T-helper 2 cell (primary cell): ENCODE data around the gene CELF4.

ENCODE experiments used
- DNase-seq, 5 experiments: peaks; one replicate each; pipeline versions ENCODE4 v3.0.0 to v3.0.0-alpha.2; 2012 to 2022

The CELF4 gene

DNA sequence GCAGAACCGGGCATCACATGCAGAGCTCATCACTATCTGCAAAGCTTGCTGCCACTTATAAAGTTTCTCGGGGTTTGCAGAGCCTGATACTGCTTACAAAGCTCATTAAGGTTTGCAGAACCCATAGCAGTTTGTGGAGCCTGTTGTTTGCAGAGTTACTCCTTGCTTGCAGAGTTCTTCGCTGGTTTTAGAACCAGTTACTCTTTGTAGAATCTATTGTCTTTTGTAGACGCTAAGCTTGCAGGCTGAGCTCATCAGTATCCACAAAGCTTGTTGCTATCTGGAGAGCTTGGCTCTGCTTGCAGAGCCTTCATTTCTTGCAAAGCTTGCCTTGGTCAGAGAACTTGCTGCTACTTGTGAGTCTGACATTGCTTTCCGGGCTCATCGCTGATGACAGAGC lies 106.9 kb downstream of the CELF4 start:
- no peak for DNase-seq

- DNase-seq, result no peak
These were observed 107.8 kb downstream of the CELF4 start for GRCh38 chr18:37457753-37458152.

- DNase-seq, result no peak
These were observed 108.3 kb downstream of the CELF4 start for GRCh38 chr18:37457341-37457740.

DNA sequence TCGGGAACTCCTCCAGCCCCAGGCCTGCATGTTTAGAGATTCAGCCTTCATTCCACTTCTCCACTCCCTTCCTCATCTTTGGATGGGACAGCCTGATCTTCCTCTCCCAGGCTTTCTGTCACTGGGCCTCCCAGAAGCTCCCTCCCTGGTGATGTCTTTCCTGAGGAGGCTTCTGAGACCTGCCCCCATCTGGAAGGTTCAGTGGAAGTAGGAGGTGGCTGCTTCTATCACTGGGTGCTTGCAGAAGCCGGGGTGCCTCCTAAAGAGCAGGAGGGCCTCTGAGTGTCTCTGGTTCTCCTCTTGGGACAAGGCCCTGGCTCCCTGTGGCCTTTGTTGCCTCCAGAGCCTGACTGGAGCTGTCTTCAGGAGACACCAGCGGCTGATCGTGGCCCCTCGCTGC lies 108.7 kb downstream of the CELF4 start:
- no peak for DNase-seq

DNA sequence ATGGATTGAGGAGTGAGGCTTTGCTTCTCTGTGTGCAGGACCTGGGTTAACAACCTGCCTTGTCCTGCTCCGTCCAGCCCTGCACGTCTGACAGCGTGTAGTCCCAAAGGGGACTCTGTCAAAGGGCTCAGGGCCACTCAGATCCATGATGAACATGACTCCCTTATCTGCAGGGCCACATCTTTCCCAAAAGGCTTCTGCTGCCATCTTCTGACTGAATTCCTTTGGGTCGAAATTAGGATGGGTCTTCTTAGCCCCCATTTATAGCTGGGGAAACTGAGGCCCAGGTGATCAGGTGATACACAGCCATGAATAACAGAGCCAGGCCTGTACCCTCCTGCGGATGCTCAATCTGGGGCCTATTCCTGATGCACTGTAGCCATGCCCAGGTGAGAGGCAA lies 109.2 kb downstream of the CELF4 start:
- no peak for DNase-seq

- no peak for DNase-seq
These were observed 111.8 kb downstream of the CELF4 start for GRCh38 chr18:37453752-37454151.

GRCh38 chr18:37452682-37453385 lies 112.8 kb downstream of the CELF4 start:
- DNase-seq, result no peak

GRCh38 chr18:37452015-37452414 lies 113.6 kb downstream of the CELF4 start:
- DNase-seq, result no peak

DNA sequence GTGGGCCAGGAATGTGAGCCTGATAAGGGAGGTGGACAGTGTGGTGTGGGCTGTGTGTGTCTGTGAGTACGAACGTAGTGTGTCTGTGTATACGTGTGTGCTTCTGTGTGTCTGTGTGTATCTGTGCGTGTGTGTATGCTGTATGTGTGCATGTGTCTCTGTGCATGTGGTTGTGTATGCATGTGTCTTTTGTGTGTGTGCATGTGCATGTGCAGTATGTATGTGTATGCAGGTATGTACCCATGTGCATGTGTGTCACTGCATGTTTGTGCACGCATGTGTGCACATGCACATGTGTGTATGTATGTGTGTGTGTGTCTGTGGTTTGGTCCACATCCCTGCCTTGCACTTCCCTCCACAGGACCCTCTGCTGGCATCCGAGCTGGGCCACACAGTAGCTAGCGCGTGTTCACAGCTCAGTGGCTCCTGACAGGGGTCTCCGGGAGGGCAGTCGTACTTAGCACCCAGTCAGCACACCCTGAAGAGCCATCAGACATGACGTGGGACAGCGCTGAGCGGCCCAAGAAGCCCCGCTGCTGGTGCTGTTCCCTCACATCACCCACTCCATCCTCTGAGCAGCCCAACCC lies 114.3 kb downstream of the CELF4 start:
- DNase-seq, result no peak

DNA sequence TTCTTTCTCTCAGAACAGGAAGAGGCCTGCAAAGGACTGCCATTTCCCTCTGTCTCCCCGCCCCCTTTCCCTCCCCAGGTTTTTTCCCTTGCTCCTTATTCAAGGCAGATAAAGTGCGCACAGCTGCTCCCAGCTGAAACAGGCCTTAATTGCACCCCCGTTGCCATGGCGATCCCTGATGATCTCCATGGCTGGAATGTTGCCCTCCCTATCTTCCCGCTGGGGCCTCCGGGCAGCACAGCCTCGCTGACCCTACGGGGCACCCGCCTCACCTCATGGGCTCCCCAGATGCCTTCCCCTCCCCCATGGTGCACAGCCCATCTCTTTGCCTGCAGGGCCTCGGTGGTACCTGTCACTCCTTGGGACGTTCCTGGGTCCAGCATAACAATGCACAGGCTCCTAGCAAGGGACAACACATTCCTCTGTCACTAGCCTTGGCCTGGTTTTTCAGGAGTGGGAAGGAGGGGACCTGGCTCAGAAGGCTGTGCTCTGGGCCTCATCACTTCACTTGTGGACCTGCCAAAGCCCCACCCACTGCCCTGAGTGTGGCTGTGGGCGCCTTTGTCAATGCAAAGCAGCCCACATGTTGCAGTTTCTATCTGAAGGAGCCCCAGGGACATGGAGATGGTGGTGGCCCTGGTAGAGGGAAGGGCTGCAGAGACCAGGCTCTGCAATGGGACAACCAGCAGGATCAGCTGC lies 115.0 kb downstream of the CELF4 start:
- DNase-seq, result no peak

DNA sequence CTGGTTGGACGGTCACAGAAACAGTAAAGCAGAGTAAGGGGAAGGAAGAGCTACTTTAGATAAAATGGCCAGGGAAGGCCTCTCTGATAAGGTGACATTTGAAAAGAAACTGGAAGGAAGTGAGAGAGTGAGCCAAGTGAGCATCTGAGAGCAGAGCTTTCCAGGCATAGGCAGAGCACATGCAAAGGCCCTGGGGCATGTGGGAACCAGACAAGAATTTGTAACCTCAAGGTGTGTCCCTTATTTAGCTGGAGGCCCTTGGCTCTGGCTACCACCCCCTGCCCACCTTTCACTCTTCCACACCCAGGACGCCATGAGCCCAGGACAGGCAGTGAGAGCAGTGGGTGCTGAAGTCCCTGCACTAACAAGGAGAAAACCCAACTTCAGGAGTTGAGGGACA lies 116.0 kb downstream of the CELF4 start:
- DNase-seq, result no peak

DNA sequence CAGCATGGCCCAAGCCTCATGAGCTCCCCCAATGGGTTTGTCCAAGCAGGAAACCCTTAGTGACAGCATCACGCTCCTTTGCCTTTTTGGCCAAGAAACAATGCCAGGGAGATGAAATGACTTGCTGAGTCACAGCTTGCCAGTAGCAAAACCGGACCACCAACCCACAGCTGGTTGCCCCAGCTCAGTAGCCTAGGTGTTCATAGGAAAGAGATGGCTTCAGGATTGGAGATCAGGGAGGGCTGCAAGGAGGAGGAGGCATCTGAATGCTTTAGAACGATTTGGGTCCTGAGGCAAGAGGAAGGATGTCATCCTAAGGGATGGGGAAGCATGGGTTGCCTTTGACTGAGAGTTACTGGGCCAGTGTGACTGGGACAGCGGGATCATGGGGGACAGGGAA lies 116.7 kb downstream of the CELF4 start:
- no peak for DNase-seq

DNA sequence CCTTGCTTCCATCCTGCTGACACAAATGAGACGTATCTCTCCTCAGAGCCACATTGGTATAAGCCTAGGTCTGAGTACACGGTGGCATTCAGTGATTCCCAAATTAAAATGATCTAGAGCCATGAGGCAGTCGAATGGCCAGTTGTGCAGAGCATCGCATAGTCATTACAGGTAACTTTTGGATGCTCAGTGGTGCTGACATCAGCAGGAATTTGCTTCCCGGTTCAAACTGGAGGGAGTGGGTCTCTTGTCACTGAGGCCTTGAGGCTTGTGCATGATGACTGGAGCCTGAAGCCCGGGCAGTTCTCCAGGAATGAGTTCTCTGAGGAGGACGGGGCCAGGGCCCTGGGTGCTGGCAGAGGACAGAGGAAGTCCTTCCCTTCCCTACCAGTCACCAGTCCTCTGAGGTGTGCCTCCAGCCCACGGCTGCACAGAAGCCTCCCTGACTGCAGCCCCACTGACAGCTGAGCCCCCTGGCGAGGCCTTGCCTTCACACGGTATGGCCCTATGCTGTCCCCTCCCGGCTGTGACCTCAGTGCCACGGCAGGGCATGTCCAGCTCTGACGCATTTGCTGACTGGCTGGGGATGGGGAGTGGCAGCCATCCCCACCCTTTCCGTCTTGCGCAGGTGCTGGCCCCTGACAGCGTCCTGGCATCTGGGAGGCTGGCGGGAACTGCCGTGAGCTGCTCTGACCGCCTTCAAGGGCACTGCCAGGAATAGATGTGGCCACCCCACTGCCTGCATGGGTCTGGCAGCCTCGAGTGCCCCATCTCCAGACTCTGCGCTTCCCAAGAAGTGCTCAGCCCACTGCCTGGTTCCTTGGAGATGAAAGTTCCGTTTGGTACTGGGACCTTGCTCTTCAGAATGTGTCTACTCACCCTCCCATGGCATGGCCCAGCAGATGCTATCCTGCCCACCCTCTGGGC lies 117.4 kb downstream of the CELF4 start:
- DNase-seq, result no peak

DNA sequence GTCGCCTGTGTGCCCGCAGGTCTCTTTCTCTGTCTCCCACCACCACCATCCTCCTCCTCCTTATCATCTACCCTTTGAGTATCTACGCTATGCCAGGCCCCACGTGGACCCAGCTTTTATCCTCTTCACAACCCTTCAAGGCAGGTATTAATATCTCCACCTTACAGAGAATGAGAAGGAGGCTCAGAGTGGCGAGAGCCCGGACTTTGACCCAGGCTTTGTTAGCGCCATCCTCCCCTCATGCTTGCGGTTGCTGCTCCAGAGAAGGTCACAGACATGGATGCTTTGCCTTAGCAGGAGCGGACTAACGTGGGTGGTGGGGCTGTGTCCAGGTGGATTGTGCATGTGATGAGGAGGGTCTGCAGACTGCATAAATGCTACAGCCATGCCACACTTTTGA lies 119.8 kb downstream of the CELF4 start:
- no peak for DNase-seq

DNA sequence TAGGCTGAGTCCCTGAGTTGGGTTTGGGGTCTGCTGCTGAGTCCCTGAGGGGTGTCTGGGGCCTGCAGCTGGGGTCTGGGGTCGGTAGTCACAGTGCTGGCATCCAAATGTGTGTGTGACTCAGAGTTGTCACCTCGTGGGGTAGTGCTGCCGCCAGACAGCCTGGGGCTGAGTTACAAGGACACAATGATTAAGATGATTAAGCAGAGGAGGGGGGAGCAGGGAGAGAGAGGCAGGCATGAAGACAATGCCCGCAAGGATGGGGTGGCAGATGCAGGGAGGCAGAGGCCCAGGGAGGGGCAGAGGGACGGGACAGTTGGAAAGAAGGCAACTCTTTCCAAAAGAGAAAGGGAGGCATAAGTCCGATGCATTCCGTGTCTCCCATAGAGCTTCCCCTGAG lies 120.2 kb downstream of the CELF4 start:
- no peak for DNase-seq

GRCh38 chr18:37443325-37444055 lies 122.1 kb downstream of the CELF4 start:
- no peak for DNase-seq

- DNase-seq, result no peak
These were observed 123.1 kb downstream of the CELF4 start for GRCh38 chr18:37442477-37442876.

GRCh38 chr18:37441821-37442220 lies 123.8 kb downstream of the CELF4 start:
- no peak for DNase-seq

- no peak for DNase-seq
These were observed 125.4 kb downstream of the CELF4 start for GRCh38 chr18:37440206-37440605.

DNA sequence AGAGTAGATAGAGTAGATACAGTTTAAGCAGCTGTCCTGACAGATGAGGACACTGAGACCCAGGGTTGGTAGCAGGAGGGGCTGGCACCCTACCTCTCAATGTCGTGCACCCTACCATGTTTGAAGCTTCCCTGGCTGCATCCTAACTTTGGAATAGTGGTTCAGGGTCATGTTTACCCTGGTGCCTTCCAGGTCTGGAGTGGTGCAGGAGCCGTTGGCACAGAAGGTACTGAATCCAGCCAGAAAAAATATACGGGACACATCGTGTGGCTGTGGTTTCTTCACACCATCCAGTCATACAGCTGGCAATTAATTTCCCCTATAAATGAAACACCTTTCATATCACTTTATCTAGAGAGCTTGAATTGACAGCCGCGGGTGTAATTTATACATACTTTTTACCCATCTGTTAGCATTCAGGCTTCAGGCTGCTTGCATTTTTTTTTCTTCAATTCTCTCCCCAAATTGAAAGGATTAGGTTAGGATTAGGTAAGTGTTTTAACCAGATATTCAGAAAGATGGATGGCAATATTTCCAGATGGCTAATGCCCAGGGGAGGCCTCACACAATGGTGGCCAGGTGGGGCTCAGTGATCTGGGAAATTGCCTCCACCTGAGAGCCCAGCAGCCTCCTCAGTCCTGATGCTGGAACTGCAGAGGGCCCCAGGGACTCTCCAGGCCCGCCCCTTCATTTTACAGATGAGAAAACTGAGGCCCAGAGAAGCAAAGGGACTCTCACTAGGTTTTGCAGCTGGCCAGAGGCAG lies 127.0 kb downstream of the CELF4 start:
- DNase-seq, result no peak

GRCh38 chr18:37435996-37436395 lies 129.6 kb downstream of the CELF4 start:
- peak in 1 of 5 experiments; percentile 8 for DNase-seq
